NCI-H2081 treated with DMSO at 0.1 percent for 48 hours (cell line): ENCODE results near the gene MYO1B.

Source experiments
- DNase-seq: peaks from one replicate; lab custom pipeline; 2025; lab: John Stamatoyannopoulos, UW

MYO1B gene

GRCh38 chr2:191362841-191363240, 117.6 kb downstream of the MYO1B start:
- DNase-seq: no peak

GRCh38 chr2:191363267-191363666, 118.1 kb downstream of the MYO1B start:
- DNase-seq: no peak

GRCh38 chr2:191365089-191365488, 119.9 kb downstream of the MYO1B start:
- no peak for DNase-seq

DNA sequence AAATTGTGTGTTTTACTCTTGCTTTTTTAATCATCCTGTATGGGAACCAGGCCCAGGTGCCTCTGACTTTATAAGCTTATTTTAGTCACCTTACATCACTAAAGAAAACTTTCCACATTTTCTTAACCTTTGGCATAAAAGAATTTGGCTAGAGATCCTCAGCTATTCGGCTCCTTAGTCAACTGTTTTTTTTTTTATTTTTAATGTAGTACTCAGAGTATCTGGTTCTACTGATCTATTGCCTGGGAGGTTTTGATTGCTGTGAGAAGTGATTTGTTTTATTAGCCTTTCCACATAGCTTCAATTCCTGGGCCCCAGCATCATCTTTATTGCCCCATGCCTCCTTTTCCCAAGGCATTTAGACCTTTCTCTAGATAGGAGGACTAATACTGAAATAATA, 121.0 kb downstream of the MYO1B start:
- no peak for DNase-seq

DNA sequence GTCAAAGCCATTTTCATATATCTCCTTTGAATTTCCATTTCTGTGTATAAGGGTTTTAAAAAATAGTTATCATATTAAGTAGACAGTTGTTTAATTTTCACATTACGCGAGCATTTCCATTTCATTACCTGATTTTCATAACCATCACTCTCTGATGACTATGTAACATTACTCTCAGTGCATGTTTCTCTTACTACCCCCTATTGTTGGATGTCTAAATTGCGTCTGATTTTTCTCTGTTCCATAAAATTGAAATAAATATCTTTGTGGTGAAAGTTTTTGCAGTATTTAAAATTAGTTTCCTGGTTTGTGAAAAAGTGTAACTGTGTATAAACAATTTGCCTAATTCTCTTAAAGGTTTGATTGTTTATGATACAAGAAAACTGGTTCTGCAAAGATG, 123.8 kb downstream of the MYO1B start:
- no peak for DNase-seq

DNA sequence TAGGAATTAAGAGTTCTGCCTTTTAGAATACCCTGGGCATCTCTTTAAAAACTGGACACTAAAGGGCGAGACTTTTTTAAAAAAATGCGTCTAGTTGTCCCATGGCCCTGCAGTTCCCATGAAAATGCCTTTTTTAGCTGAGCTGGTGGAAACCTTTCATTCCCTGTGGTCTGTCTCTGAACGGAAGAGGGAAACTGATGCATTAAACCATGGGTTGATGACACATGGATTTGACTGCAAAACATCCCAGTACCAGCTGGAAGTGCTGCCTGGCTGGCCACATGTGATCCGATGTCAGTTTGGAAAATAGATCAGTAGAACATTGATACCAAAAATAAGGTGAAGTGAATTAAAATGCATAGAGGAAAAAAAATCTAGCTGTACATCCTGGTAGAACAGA, 129.2 kb downstream of the MYO1B start:
- no peak for DNase-seq

DNA sequence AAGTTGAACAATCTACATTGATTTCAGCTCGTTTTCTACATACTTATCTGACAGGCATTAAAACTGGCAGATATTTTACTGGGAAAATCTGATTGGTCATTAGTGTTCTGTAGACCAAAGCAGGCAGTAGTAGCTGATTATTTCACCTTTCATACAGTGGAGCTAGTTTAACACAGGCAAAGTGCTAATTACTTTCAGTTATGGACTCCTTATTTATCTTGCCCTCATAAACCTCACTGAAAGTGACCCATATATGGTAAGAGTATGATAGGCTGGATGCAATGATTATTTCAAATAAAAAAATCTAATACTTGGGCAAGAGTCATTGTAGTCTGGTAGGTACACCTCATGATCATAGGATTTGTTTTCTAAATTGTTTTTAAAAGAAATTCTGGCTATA, 129.7 kb downstream of the MYO1B start:
- DNase-seq: no peak

GRCh38 chr2:191376981-191377629, 131.9 kb downstream of the MYO1B start:
- DNase-seq: no peak

GRCh38 chr2:191379375-191379774, 134.2 kb downstream of the MYO1B start:
- DNase-seq: no peak

GRCh38 chr2:191382801-191383200, 137.6 kb downstream of the MYO1B start:
- DNase-seq: no peak

DNA sequence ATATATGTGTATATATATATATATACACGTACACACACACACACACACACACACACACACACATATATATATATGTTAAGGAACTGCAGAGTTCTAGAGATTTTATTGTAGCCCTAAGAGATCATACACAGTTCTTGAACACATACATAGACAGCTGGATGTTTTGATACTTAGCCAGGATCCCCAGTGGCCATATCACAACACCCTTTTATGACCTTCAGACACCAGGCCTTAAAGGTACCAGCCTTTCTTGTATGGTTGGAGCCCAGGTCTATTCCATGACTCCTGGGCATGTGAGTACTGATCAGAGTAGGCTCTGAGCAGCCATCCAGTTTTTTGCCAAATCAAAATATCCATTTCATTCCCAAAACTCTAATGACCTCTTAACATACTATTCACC, 138.3 kb downstream of the MYO1B start:
- DNase-seq: no peak

- DNase-seq: no peak
Observed at GRCh38 chr2:191384829-191385228, 139.6 kb downstream of the MYO1B start.

- no peak for DNase-seq
Observed at GRCh38 chr2:191385416-191386160, 140.4 kb downstream of the MYO1B start.

DNA sequence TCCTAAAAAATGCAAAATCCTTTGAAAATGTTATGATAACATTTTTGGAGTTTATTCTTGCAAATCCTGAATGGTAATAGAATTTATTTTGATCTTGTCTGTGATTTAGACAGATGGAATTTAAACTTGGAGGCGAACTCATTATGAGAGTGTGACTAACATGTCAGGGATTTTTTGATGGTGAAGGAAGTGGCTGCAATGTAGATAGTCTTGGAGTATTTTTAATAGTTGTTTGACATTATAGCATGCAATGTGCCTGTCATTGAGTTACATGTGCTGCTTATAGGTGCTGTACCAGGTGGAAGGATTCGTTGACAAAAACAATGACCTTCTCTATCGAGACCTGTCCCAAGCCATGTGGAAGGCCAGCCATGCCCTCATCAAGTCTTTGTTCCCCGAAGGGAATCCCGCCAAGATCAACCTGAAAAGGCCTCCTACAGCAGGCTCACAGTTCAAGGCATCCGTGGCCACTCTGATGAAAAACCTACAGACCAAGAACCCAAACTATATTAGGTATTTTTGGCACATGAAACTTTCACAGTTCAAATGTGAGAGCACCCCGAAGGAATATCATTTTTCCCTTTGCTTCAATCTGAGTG, 141.8 kb downstream of the MYO1B start:
- no peak for DNase-seq

GRCh38 chr2:191389288-191389687, 144.1 kb downstream of the MYO1B start:
- DNase-seq: no peak

DNA sequence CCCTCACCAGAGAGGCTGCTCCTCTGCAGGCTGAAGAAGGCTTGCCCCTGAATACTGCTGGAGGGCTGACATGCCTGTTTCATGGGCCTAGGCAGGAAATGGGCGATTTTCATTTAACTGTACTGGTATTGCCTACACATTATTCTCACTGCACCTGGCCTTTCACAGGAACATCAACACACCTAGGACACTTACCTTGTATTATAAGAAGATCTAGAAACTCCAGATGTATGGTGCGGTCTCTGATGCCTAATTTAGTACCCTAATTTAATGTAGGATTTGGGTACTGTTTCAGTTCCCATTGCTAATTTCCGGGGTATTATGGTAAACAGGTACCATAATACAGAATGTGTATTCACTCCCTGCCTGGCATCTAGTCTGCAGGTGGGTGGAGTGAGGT, 146.0 kb downstream of the MYO1B start:
- no peak for DNase-seq

- no peak for DNase-seq
Observed at GRCh38 chr2:191394043-191394442, 148.8 kb downstream of the MYO1B start.

DNA sequence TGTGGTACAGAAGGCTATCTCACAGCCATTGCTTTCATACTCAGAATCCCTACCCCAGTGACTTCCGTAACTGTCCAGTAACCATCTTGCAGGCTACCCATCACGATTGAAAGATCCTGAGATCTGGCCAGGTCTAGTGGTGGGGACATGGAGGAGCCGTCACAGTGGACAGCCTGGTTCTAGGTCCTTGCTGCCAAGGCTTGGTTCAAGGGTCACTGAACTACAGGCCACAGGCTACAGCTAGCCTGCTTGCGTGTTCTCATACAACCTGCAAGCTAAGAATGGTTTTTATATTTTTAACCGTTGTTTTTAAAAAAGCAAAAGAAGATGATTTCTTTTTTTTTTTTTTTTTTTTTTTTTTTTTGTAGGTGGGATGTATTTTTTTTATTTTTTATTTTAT, 151.6 kb downstream of the MYO1B start:
- no peak for DNase-seq

DNA sequence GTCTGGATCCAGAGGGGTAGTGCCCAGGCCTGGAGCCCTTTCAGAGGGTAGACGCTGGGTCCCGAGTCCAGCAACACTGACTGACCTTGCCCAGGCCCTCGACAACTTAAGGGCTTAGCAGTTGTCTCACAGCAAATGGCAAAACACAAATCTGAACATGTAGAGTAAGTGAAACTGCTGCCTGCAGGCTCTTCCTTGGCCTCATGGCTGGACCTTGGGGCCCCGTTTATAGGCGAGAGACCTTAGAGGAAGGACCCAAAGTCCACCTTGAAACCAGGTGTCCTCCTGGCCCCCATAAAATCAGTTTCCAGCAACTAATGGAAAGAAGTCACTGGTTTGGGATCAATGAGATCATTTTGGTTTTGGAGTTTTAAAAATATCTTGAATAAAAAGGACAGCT, 154.4 kb downstream of the MYO1B start:
- no peak for DNase-seq

DNA sequence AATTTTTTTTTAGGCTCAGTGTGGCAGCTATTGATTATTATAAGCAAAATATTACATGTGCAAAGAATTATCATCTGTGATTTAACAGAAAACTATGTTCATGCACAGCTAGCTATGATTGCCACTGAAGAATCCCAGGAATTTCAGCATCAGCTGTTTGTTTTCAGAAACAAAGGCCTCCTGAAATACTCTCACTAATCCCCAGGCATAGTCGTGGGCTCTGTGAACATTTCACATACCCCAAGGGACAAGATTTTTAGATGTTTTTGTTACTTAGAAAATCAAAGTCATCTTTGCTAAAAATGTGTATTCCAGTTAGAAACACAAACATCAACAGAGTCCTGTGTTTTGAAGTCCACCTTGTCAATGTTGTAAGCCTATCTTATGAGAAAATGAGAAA, 156.1 kb downstream of the MYO1B start:
- no peak for DNase-seq

GRCh38 chr2:191402966-191403565, 157.9 kb downstream of the MYO1B start:
- DNase-seq: no peak

- no peak for DNase-seq
Observed at GRCh38 chr2:191404568-191404991, 159.4 kb downstream of the MYO1B start.

DNA sequence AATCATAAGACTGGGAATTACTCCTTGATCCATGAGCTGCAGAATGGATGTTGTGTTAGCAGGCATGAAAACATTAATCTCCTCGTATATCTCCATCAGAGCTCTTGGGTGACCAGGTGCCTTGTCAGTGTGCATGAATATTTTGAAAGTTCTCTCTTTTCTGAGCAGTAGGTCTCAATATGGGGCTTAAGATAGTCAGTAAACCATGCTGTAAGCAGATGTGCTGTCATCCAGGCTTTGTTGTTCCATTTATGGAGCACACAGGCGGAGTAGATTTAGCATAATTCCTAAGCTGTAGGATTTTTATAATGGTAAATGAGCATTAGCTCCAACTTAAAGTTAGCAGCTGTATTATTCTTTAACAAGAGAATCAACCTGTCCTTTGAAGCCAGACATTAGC, 160.3 kb downstream of the MYO1B start:
- DNase-seq: no peak
